NCI-H2227 (cell line): ENCODE measurements around the gene PLPPR1.

Source experiments
- DNase-seq: peaks from one replicate; lab custom pipeline; 2025; ENCODE audit not compliant: unreplicated experiment; lab: John Stamatoyannopoulos, UW

Gene PLPPR1

DNA sequence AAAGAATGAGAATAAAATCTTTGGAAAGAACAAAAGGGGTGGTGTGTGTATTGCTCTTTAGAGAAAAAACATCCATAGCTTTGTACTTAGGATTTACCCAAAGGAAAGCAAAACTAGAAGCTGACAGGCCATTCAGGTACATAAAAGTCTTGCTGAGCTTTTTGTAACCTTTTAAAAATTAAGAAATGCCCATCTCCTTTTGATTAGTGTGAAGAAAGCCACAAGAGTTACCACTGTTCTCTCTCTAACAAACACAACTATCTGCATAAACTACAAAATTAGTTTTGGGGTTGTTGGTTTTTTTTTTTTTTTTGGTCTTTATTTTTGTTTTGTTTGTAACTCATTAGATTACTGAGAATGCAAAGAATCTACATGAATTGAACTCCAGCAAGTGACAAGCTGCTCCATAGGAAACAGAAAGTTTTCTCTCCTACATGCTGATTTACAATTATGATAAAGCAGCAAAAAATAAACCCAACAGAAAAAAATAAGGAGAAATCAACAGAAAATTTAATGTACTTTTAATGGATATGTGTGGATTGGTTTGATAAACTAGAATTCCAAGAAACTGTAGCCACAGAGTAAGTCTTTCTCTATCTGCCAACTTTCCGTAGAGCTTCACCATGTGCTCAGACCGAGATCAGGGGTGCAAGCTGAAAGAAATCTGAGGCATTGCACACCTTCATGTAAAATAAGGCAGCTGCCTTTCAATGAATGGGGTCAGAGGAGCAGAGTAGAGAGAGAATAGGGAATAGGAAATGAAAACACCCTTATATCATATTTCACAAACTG, 344.0 kb downstream of the PLPPR1 start:
- no peak for DNase-seq
